Activated CD8-positive, alpha-beta memory T cell treated with anti-CD3 and anti-CD28 coated beads, Interleukin-2, amount 50 U/mL, for 24 hours (primary cell): ENCODE data around the gene SPATA16.
"Not testable (repeated sequence)": the region's sequence is repeated elsewhere in the genome, so short reads cannot be mapped to it uniquely, and the experiment has no call there.

Experiments used
- DNase-seq: peaks from one replicate; pipeline ENCODE4 v3.0.0-alpha.2; 2020; ENCODE audit errors: extremely low read depth

SPATA16 gene

GRCh38 chr3:173006006-173006405 is 135.0 kb downstream of the SPATA16 start:
- no peak for DNase-seq

DNA sequence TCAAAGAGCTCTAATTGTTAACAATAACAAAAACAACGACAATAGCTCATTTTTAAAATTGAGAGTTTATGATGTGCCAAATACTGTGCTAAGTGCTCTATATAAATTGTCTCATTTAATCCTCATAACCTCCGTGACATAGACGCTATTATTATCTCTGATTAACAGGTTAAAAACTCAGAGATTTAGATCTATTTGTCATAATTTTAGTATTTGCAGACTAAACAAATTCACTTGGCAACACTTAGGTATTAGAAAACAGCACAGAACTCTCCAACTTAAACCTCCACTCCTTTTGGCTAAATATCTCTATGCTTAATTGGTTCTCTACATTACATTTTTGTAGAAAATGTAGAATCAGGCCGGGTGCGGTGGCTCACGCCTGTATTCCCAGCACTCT is 136.4 kb downstream of the SPATA16 start:
- no peak for DNase-seq

GRCh38 chr3:173003956-173004355 is 137.1 kb downstream of the SPATA16 start:
- DNase-seq, result no peak

- no peak for DNase-seq
Measured at GRCh38 chr3:173003471-173003870, 137.6 kb downstream of the SPATA16 start.

DNA sequence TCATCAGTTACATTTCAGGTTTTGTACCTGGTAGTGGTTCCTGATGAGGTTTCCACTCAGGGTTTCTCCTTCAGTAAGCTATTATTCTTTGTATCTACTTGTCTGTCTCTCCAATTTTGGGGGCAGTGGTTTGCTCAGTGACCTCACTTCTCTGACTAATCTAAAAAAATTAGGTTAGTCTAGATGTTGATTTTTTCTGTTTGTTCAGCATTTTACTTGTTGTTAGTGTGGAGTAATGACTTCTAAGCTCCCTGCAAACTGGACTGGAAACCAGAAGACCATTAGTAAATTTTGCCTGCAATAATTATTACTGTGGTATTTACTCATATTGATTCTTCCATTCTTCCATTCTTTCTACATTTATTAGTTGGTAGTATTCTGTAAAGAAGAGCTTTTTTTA is 139.4 kb downstream of the SPATA16 start:
- DNase-seq, result no peak

DNA sequence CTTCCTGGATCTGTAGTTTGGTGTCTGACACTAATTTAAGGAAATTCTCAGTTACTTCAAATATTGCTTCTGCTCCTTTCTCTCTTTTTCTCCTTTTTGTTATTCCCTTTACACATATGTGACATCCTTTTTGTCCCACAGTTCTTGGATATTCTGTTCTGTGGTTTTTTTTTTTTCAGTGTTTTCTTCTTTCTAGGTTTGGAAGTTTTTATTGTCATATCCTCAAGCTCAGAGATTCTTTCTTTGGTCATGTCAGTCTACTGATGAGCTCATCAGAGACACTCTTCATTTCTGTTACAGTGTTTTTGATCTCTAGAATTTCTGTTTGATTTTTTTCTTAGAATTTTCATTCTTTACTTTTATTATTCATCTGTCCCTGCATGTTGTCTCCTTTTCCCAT is 140.5 kb downstream of the SPATA16 start:
- DNase-seq, result no peak

DNA sequence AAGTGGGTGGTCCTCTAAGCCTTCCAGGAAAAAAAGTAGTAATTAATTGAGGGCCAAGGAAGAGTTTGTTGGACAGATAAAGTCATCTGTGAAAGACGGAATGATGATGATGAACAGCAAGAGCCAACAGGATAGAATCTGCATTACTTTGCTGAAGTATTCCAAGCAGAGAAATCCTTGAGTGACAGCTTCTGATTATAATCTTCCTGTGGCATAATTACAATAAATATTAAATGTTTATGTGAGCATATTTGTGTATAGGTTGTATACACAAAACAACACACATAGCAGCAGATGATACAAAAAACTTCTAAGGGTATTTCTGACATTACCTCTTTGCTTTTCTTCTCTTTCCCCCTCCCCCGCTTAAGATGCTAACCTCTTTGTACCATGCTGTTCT is 147.6 kb downstream of the SPATA16 start:
- no peak for DNase-seq

- DNase-seq, result no peak
Measured at GRCh38 chr3:172991424-172991996, 149.5 kb downstream of the SPATA16 start.

- no peak for DNase-seq
Measured at GRCh38 chr3:172989373-172989772, 151.7 kb downstream of the SPATA16 start.

DNA sequence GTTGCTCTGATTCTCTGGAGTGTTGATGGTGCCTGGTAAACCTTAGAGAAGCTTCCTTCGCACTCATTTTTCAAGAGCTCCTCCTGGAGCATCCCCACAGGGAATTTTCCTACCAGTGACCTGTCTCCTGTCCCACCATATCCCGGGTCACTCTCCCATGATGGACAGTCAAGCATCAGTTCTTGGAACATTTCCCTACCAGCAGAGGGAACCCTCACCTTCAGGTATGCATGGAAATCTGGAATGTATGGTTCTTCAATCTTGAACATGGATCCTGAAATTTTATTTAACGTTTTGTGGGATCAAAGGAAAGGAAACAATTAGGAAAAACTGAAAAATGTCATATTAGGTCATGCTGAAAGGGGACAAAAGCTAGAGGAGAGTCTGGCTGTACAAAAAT is 153.8 kb downstream of the SPATA16 start:
- DNase-seq, result no peak

DNA sequence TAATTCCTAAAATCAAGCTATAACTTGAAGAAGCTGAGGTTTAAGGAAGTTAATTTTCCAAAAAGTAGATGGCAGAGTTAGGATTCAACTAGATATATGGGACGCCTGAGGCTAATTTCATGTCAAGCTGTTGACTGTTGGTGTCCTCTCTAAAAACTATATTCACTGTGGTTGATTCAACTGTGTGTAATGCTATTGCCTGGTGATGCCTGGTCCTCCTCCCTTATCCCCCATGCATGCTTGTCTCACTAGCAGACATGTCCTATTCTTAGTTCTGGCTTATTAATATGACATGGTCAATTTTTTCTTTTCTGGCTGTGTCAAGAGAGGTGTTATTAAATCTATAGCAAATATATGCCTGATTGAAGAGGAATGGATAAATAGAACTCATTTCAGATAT is 156.1 kb downstream of the SPATA16 start:
- no peak for DNase-seq

- DNase-seq, result no peak
Measured at GRCh38 chr3:172982736-172983364, 158.2 kb downstream of the SPATA16 start.

DNA sequence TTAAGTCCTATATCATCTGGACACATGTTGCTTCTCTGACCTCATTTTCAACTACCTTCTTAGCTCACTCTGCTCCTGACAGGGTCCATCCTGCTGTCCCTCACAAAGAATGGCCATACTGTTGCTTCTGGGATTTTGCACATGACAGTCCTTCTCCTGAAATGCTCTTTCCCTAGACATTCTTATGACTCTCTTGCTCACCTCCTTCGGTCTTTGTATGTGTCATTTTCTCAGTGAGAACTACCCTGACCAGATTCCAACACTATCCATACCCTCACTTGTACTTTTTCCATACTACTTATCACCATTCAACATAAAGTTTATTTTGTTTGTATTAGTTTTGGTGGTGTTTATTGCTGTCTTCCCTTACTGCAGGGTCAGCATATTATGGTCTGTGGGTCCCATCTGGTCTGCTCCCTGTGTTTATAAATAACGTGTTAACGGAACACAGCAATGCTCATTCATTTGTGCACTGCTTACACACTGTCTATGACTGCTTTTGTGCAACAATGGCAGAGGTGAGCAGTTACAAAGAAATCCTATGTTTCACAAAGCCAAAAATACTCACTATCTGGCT is 159.5 kb downstream of the SPATA16 start:
- no peak for DNase-seq

- no peak for DNase-seq
Measured at GRCh38 chr3:172980849-172981248, 160.2 kb downstream of the SPATA16 start.

DNA sequence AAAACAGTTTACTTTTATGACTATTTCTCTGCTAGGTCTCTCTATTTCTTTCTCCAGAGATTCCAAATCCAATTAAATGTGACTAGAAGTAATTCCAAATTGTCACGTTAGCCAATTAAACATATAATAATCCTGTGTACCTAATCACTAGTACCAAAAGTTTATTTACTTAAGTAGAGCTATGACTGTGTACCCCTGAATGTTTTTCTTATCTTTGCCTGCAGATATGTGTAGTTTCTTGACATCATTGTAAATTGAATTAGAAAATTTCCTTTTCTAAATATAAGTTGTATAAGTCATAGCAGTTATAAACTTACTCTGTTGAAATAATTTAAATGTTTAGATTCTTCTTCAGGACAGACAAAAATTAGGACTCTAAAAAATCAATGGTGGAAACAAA is 163.3 kb downstream of the SPATA16 start:
- DNase-seq, result no peak

GRCh38 chr3:172974969-172975368 is 166.1 kb downstream of the SPATA16 start:
- no peak for DNase-seq

DNA sequence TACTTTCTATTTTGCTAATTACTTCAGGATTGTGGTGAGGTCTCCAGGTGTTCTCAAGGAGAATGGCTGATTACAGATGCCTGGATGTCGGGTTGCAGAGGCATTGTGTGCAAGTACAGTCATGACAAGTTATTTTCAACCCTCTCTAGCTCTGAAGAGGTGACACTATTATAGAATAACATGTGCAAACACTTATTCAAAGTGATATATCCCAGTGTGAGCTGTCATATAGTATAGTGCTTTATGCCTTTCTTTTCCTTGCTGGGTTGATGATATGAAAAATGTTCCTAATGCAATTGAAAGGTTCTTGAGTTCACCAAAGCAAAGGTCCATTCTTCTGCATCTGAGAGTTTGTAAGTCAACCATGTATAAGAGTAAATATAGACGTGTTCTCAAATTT is 167.2 kb downstream of the SPATA16 start:
- no peak for DNase-seq

DNA sequence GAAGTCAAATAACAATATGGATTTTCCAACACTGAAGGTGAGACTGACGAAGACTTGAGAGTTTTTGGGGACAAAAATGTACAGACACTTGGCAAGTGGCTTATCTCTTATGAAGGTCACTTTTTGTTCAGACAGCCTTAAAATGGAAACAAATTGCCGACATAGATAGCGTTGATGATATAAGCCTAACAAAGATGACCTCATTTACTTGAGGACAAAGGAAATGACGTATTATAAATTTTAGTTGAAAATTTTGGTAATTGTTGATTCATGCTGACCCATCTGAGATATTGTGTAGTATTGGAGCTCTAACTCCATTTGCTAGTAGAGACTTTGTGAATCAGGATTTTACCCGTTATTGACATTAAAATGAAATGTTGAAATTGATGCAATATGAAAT is 168.3 kb downstream of the SPATA16 start:
- DNase-seq, result no peak

DNA sequence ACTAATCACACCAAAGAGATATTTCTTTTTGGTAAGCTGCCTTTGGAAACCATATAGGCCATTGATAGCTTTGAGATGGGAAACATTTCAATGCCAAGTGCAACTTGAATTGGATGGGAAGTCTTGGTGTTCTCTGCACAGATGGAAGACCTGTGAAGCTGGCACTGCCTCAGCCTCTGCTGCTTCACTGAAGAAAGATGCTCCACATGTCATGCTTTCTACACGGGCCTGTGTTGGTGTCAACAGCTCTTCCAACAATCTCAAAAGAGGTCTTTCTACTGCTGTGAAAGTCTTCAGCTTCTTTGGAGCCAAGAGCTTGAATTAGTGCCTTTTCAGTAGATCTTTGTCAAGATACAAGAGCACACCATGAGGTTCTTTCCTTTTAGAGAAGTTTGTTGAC is 169.0 kb downstream of the SPATA16 start:
- no peak for DNase-seq

DNA sequence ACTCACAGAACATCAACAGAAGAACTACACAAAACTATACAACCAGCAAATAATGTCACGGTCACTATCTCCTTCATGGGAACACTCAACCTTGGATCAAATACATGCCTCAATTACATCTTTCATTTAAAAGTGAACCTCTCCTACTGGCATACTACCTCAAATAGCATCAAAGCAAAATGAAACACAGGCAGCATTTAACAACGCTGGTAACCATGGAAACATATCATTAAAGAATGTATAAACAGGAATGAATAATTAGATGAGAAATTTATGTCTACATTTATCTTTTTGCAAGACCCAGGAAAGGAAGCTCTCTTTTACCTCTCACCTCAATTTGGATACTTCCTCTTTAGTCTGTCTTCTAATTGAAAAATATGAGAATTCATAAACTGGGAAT is 172.4 kb downstream of the SPATA16 start:
- no peak for DNase-seq

DNA sequence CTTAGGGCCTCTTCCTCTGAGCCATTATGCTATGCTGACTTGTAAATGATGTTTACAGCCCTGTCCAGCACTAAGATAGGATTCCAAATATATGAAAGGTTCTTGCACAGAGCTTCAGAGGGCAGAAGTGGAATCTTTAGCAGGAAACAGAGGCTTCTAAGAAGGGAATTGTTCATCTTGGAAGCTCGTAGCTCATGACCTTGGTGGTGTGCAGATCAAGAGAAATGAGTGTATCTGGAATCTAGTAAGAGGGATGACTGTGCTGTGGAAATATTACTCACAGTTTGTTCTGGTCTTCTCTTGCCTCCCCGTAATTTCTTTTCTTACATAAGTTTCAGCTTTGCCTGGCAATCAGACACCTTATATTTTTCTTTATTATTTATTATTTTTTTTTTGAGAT is 175.8 kb downstream of the SPATA16 start:
- no peak for DNase-seq

DNA sequence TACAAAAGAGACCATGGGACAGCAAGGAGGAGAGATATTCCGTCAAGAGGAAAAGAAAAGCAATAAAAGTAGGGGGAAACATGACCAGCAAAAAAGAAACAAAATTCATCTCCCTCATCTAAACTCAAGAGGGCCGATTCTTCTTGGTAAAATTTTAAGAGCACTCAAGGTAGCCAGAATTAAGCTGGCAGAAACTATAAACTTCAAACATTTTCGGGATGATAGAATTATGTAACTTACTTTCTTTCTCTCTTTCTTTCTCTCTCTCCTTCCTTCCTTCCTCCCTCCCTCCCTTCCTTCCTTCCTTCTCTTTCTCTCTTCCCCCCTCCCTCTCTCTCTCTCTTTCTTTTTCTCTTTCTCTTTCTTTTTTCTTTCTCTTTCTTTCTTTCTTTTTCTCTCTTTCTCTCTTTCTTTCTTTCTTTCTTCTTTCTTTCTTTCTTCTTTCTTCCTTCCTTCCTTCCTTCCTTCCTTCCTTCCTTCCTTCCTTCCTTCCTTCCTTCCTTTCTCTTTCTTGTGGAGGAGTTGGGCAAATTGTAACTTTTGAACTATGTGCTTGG is 180.3 kb downstream of the SPATA16 start:
- DNase-seq, result not testable (repeated sequence)

DNA sequence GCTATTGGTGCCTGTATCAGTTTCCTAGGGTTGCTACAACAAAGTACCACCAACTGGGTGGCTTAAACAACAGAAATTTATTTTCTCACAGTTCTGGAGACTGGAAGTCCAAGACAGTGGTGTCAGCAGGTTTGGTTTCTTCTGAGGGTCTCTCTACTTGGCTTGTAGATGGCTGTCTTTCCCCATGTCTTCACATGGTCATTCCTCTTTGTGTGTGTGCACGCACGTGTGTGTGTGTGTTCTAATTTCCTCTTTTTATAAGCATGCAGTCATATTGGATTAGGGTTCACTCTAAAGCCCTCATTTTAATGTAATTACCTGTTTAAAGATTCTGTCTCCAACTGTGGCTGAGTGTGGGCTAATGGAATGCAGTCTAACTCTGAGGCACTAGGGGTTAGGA is 182.5 kb downstream of the SPATA16 start:
- no peak for DNase-seq
